ENCODE results near the gene CNOT6L.

The CNOT6L gene

DNA sequence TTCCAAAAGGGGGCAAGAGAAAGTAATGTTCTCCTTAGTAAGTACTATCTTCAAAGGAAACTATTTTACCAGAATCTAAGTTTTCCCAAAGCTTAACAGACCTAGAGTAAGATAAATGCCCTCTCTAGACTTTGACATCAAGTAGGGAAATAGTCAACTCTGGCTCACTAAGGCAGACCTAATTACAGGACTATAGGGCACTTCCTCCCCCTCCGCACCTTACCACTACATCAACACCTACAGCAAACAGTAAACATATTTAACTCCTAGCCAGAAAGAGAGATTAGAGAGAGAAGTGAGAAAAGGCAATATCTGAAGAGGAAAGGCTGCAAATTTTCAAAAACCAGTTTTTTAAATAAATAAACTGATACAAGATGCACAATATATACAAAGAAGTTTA, 60.4 kb downstream of the CNOT6L start:
- TF ChIP-seq, protein P1, sequence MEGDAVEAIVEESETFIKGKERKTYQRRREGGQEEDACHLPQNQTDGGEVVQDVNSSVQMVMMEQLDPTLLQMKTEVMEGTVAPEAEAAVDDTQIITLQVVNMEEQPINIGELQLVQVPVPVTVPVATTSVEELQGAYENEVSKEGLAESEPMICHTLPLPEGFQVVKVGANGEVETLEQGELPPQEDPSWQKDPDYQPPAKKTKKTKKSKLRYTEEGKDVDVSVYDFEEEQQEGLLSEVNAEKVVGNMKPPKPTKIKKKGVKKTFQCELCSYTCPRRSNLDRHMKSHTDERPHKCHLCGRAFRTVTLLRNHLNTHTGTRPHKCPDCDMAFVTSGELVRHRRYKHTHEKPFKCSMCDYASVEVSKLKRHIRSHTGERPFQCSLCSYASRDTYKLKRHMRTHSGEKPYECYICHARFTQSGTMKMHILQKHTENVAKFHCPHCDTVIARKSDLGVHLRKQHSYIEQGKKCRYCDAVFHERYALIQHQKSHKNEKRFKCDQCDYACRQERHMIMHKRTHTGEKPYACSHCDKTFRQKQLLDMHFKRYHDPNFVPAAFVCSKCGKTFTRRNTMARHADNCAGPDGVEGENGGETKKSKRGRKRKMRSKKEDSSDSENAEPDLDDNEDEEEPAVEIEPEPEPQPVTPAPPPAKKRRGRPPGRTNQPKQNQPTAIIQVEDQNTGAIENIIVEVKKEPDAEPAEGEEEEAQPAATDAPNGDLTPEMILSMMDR (conservative IDR thresholded peaks at IDR 0.05): no peak
- no peak overlapping the region for H3K27ac ChIP-seq

DNA sequence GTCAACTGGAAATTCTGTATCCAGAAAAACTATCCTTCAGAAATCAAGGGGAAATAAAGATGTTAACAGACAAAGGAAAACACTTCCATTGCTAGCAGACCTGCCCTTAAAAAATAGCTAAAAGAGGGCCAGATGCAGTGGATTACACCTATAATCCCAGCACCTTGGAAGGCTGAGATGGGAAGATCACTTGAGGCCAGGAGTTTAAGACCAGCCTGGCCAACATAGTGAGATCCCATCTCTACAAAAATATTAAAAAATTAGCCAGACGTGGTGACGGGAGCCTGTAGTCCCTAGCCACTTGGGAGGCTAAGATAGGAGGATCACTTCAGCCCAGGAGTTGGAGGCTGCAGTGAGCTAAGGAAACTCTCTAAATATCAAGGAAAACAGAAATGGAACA, 67.4 kb downstream of the CNOT6L start:
- TF ChIP-seq, protein P1 (conservative IDR thresholded peaks at IDR 0.05): no peak
- no peak overlapping the region for H3K27ac ChIP-seq

DNA sequence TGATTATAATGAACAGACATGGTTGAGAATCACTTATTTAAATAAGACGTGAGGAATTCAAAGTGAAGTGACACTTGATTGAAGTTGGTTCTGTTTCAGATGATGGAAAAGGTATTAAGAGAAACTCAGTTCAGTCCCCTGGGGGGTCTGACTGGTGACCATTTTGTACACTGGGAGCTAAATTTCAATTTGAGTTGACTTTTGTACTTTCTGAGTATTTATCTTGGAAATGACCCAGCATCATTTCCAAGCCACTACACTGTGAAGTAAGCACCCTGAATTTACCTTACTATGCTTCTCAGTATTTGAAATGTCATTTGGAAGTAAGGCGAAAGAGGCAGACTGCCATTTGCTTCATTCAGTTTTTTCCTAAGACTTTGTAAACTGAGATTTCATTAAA, 73.4 kb downstream of the CNOT6L start:
- TF ChIP-seq, protein P1 (conservative IDR thresholded peaks at IDR 0.05): no peak
- H3K27ac ChIP-seq: no peak overlapping the region

DNA sequence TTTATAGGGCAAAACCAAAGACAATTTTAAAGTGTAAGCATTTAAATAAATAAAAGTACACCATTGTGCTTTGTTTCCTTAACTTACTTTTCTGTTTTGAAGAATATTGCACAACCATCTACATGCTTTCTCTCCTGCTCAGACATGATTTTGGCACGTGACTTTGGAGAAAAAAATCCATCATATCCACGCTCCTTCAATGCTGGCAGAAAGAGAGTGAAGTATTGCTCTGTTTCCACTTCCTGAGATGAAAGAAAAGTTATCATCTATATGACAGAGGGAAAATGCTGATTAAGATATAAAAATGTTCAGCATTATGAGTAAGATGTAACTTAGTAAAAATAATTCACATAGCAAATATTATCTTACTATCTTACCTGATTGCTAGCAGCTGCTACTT, 77.1 kb downstream of the CNOT6L start:
- H3K27ac ChIP-seq: no peak overlapping the region
- TF ChIP-seq, protein P1 (conservative IDR thresholded peaks at IDR 0.05): no peak

DNA sequence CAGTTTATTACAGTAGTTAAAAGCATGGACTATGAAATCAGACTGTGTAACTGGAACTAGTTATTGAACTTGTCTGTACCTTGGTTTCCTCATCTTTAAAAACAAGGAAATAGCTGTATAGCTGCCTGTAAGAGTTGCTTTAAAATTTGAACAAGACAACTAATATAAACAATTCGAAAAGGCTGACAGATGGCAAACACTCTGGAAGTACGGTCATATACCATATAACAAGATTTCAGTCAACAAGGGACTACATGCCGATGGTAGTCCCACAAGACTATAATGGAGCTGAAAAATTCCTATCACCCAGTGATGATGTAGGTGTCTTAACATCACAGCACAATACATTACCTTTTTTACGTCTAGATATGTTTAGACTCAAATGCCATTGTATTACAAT, 78.7 kb downstream of the CNOT6L start:
- TF ChIP-seq, protein P1 (conservative IDR thresholded peaks at IDR 0.05): no peak
- H3K27ac ChIP-seq: no peak overlapping the region

DNA sequence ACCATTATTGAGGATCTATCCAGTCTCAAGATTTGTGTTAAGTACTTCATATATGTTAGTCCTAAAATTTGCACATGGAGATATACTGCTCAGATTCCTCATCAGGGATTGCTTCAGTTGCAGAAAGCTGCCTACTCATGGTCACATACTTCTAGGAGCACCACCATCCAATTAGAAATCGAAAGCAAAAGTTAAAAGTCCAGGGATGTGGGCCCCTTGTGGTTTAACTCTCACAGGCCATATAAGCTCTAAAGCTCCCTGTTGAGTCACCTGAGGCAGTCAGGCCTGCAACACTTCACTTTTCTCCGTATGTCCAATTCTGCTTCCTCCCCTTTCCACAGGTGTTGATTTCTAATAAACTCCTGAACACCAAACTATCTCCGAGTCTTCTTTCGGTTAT, 84.2 kb downstream of the CNOT6L start:
- TF ChIP-seq, protein P1 (conservative IDR thresholded peaks at IDR 0.05): no peak
- no peak overlapping the region for H3K27ac ChIP-seq

DNA sequence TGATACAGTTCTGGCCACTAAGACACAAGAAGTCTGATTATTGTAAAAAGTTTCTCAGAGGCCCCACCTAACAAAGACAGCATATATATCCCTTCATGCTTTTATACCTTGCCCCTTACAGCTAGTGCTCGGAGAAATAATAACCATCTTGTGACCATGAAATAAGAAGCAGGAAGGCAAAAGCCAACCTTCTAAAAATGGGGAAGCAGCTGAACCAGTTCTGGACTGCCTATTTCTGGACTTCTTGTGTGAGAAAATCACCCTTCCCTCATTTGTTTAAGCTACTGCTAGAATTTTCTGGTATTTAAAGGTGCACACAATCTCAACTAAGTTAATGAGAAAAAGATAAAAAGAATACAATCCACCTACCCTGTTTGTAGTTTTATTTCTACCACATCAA, 87.5 kb downstream of the CNOT6L start:
- TF ChIP-seq, protein P1 (conservative IDR thresholded peaks at IDR 0.05): no peak
- no peak overlapping the region for H3K27ac ChIP-seq

DNA sequence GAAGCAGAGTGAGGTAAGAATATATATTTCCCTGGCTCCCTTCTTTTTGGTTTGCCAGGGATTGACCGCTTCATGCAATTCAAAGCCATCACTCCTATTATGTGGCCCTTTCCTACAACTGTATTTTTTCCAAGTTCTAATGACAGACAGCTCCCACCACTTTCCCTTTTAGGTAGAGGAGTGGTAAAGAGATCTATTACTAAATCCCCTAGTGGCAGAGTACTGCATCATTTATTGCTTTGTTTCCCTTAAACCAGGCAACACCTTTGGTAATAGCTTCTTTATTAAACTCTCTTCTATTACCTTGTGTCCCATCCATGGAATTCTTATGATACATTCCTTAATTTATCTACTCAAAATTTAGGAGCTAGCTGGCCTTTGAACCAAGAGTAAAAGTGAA, 90.7 kb downstream of the CNOT6L start:
- TF ChIP-seq, protein P1 (conservative IDR thresholded peaks at IDR 0.05): no peak
- no peak overlapping the region for H3K27ac ChIP-seq
